NCI-H510A treated with DMSO at 0.1 percent for 48 hours (cell line): ENCODE measurements around the gene CREB5.
A peak's percentile ranks its signal among the peaks of the same experiment; 100 is the strongest.

Experiments
- DNase-seq: peaks from one replicate; lab custom pipeline; 2025; lab: John Stamatoyannopoulos, UW

The CREB5 gene

DNA sequence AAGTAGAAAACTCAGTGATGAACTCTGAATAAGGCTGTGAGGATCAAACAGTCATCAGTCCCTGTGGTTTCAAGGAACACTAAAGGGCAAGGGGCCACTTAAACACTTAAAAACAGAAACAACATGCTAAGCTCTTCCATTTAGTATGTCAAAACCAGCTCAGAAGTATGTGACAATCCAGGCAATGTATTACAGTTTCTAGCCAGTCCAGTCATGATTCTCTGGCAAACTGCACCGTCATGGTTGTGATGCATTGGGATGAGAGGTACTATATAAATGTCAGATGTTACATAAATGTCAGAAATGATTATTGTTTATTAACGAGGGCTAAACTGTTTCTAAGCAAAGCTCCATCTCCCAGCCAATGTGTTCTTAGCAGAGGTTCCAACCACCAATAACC lies 4.7 kb upstream of the CREB5 start:
- DNase-seq = no peak

DNA sequence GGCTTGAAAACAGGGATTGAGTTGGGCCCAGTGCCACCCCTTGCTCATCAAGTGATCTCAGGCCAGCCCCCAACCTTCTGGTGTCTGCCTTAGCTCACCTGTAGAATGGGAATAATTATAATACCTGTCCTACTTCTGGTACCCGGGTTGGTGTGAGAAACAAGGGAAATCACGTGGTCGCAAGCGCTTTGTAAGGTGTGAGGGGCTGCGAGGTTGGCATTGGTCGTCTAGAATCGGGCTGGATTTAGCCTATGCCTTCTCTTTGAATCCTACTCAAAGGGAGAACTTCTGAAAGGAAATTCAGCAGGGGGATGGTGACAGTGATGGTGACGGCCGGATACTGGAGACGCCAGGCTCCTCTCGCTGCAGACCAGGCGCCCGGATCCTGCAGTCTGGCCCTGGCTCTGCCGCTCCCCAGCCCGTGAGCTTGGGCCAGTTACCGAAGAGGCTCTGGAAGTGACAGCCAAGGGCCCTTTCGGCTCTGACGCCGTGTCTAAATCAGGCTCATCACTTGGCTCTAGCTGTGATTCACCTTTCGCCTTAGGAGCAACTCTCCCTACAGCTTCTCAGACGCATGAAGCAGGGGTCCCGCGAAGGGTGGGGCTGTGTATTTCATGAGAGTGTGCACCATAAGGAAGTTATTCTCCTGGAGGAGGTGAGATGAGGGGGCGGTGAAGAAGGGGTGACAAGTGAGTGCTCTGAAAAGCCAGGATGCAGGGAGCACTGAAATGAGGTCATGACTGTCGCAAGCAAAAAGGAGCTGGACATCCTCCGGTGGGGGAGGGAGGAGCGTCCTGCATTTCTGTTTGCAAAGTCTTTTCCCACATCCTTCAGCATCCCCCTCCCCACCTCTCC lies 4.0 kb upstream of the CREB5 start:
- DNase-seq = no peak

DNA sequence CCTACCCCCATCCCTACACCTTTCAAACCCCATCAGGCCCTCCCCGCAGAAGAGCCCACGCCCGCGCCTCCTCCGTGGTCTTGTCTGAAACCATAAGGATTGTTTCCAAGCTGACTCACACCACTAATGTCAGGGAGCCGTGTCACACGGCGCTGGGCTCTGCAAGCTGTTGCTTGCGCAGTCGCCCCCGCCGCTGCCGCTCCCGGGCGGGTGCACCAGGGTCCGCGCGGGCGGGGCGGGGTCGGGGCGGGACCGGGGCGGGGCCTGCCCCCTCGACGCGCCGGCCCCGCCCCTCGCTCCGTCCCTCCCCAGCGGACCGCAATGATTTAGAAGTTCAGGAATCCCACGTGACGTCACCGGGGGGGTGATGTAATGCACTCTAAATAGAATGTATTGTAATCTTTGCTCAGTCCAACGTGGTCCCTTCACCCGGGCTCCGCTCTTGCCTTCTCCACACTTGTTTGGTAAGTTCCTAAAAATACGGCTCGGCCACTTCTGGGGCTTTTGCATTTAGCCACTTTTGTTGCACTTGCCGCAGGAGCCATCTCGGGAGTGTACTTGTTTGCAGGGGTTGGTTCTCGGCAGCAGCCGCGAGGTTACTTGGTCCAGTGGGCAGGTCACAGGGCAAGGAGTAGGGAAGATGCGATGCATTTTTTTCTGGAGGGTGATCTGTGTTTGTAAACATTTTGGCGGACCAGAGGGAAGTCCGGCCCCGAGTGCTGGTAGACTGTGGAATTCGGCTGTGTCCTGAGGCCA lies 3.2 kb upstream of the CREB5 start:
- DNase-seq = peak; percentile 81

DNA sequence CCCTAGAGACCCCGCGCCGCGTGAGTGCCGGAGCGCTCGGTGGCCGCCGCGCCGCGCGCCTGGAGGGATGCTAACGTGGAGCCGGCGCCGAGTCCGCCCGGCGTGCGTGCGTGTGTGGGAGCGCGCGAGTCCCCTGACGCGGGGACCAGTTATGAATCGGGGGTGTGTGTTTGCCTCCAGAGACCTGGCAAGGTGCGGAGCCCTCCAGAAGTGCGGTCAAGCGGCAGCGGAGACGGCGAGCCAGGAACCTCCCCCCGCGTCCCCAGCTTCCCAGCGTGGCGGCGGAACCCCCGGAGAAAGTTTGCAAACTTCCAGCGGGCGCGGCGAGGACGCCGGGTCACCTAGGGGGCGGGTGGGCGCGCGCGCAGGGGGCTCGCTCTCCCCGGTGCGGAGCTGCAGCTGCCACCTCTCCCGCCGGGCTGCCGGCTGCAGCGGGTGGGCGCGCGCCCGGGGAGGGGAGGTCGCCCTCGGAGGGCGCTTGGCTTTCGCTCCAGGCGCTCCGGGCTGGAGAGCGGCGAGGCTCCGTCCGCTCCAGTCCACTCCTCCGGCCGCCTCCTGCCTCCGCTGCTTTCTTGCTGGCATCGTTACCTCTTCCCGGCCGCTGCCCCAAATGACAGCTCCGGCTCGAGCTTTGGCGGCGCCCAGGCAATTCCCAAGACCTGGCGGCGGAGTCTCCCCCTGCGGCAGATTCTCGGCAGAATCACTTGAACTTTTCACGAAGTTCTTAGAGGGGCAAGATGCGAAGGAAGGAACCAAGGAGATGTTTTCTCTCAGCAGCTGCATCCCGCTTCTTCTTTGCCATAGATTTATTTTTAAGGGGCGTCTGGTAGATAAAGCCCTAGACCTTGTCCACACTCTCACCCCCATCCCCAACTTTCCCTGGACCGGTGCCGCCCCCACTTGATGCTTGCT lies 2.3 kb upstream of the CREB5 start:
- no peak for DNase-seq

DNA sequence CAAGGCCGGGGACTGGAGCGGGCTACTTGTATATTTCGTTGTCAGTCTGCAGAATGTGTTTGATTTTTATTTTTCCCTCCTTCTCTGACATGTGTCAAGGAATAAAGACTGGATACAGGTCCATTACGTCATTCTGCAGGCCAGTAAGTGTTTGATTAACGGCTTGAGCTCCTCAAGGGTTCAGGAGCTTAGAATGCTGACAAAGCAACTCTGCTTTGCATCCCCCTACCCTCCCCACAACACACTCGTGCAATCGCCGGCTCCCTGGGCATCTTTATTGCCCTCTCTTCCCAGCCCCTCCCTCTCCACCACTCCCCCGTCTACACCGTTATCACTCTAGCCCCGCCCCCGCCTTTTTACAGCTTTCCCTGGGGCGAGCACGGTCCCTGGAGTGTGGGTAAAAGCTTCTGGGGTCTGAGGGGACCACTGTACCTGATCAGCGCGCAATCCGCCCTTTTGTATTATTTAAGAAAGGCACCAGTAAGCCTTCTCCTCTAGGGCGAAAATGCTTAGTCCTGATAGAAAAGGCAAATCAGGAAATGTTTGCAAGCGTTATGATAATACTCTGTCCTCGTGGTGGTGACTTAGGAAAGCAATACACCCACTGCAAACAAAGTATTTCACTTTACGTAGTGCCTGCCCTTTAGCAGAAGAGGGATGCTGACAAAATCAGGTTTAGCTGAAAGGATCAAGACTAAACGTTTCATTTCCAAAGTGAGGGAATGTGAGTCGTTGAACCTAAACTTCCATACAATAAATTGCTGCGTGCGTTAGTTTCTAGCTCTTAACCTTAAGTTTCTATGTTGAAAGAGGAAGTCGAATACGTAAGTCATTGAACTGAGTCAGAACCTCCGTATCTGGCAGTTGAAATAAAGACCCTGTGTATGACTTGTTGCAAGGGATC lies 1.4 kb upstream of the CREB5 start:
- peak; percentile 55 for DNase-seq

DNA sequence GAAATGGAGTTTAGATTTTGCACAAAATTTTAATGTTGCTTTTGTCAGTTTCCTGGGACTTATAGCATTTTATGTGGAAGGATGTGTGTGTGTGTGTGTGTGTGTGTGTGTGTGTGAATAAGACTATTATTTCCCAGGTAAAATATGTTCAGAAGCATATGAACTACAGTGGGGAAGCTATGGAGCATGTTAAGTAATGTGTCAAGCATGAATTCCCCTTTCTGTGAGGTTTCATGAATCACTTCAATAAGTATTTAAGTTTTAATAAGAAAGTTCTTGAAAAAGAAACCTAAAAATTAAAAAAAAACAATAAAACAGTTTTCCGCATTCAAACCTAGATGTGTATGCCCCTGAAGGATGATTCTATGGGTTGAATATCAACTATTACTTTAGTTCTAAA lies 693 bp downstream of the CREB5 start:
- DNase-seq = no peak

DNA sequence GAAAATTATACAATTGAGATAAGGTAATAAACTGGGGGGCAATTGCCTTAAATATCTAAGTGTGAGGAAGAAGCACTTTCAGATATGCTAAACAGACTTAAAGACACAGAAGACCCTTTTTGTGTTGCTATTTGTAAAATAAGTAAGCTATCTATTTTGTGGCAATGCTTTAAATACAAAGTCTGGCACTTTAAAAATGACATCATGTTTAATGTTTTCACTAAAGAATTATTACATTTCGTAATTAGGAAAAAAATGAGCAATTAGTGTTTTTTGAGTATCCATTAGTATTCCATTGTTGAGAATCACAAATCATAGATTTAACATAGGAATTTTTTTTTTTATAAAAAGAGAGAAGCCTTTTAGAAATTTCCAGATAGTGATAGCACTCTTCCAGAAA lies 2.1 kb downstream of the CREB5 start:
- DNase-seq = no peak

DNA sequence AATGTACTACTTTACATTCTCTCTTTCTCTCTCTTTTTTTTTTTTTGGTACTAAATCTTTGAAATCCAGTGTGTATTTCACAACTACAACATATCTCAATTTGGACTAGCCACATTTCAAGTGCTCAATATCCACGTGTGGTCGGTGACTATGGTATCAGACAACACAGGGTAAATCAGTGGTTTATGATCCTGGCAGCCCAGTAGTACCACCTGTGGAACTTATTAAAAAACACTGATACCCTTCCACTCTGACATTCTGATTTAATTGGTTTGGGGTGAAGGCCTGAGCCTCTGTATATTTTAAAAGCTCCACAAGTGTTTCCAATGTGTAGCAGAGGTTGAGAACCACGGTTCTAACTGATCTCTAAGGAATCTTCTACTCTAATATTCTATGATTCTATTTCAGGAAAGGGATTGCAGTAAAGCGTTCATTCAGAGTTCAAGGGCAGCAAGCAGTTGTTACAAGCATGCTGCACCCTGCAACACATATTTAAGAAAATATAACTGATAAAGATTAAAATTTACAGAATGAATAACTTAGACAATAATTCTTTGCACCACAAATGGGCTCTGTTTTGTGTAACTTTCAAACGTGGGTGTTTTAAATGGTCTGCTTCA lies 5.1 kb downstream of the CREB5 start:
- DNase-seq = no peak

DNA sequence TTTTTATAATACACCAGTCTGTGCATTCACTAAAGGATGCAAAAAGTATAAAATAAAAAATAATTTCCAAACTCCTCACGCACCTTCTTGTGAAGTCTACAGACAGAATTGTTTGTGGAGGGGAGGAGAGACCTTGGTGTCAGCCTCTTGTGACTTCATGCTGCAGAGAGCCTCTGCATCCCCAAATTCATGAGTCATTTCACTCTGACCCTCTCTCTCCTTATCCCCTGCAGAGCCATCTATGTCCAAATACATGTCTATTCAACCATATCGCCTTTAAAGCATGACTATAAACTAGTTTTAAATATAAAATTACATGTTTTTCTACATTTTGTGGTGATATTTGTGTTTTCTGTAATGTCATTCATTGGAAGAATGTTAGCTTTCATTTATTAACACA lies 6.0 kb downstream of the CREB5 start:
- DNase-seq = no peak

DNA sequence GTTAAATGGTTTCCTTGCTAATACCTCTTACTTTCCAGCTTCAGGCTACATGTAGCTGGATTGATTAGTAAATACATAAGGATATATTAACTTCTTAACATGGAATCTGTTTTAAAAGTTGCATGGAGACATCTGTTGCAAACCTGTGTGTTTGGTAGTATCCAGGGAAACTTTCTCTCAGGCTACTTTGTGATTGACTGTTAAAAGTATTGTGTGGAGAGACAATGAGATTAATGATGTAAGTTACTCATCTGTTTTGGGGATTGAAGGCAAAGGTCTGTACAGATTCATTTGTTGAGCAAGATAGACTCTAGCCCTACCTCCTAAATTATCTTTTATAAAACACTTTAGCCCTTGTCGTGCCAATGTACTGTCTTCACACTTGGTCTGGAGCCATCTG lies 6.6 kb downstream of the CREB5 start:
- no peak for DNase-seq

DNA sequence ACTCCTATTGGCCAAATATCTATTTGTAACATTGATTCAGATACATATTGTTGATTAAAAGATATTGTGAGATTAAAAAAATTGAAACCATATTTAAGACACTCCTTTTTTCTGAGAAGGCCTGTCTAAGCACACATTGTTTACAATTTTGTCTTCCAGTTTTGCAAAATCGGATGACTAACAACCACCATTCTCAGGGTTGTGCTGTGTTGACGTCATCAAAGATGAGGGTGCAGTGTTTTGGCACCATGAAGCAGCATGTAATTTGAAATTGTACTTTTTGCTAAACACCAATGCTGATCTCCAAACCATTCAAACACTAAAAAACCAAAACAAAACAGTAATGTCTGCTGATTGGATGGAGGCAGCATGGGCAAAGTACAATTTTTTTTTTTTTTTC lies 7.4 kb downstream of the CREB5 start:
- DNase-seq = no peak

DNA sequence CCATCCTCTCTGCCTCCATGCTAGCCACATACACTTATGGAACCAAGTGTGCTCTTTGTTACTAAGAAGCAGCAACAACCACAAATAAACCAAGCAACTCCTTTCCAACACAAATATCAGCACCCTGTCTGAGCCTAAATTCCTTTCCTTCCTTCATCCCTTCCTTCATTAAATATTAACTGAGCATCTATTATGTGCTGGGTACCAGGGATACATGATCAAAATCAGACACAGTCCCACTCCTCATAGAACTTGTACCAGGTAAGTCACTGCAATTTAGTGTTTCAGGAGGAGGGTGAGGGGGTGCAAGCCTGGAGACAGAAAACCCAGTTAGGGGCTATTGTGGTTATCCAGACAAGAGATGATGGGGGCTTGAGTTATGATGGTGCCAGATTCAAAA lies 10.8 kb downstream of the CREB5 start:
- no peak for DNase-seq

DNA sequence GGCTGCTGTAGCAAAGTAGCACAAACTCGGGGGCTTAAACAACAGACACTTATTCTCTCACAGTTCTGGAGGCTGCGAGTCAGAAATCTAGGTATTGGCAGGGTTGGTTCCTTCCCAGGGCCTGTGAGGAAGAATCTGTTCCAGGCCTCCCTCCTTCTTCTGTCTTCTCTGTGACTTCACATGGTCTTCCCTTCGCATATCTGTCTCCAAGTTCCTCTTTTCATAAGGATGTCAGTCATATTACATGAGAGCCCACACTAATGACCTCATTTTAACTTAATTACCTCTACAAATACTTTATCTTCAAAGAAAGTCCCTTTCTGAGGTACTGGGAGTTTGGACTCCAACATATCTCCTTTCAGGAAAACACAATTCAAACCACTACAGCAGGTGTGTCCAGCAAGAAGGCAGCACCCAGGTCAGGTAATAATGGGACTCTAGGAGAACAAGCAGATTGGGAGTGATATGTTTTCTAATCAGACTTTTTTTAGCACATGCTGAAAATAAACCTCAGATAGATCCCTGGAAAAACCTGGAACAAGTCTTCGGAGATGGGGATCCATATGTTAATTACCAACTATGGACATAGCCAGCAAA lies 11.7 kb downstream of the CREB5 start:
- no peak for DNase-seq

DNA sequence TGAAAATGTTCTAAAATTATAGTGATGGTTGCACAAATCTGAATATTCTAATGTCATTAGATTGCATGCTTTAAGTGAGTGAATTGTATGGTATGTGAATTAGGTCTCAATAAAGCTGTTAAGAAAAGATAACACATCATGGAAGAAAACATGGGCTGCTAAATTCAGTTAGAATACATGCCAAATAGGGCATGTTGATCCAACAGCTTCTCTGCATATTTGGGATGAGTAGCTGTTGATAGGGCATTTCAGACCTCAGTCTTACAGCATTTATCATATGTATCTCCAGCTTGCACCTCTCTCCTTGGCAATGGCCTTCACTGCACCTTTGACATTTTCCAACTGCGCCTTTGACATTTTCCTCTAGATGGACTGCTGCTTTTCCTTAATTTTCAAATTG lies 13.2 kb downstream of the CREB5 start:
- no peak for DNase-seq

DNA sequence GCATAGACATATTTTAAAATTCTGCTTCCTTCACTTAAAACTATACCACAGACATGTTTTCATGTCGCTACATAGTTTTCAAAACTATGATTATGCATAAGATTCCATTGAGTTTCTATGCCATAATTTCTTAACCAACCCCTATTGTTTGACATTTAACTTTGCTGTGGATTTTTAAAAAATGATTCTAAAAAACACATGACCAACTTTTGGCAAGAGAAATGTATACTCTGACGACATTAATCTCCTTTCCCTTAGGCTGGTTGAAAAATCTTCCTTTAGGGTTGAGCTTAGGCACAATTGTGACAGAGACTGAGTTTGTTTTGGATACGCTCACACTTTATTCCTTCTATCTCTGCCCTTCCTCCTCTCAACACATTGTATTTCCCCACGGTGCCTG lies 14.9 kb downstream of the CREB5 start:
- DNase-seq = no peak

DNA sequence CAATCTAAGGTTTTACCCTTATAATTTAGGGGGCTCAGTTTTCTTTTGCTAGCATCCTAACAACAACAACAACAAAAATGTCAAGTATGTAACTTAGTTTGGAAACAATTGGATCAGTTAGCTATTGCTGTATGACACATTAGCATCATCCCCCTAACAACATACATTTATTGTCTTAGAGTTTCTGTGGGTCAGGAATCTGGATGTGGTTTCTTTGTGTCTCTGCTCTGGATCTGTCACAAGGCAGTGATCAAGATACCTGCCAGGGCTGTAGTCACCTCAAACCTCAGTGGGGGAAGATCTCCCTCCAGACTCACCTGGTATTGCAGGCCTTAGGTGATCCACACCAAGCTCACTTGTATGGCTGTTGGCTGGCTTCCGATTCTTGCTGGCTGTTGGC lies 18.3 kb downstream of the CREB5 start:
- DNase-seq = no peak

DNA sequence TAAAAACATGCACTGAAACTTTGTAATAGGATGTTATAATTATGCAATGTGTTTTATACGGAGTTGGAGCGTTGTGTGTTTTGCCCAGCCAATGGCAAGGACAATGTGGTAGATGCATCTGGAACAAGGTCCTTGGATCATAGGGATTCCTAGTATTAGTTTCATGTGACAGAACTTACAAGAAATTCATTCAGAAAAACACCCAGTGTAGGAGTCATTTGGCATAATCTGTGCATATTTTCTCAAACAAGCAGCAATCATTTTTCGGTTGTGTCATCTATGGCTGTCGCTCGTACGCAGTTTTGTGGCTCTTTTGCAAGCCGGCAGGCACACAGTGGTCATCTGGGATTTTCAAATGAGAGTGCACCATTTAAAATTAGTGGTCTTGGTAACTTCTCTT lies 19.8 kb downstream of the CREB5 start:
- no peak for DNase-seq

DNA sequence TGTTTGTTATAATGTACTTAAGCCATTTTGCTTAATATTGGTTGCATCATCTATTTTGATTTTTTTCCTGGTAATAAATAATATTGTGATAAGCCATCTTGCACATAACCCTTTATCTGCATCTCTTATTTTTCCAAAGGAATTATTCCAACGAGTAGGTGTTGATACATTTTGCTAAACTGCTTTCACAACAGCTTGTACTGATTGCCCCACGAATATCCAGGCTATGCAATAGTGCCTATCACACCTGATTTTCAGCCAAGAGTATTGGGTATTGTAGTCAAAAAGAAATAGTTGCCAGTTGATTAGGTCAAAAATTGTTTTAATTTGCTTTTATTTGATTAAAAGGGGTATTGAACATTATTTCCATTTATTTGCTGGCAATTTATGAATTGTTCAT lies 20.7 kb downstream of the CREB5 start:
- DNase-seq = no peak

DNA sequence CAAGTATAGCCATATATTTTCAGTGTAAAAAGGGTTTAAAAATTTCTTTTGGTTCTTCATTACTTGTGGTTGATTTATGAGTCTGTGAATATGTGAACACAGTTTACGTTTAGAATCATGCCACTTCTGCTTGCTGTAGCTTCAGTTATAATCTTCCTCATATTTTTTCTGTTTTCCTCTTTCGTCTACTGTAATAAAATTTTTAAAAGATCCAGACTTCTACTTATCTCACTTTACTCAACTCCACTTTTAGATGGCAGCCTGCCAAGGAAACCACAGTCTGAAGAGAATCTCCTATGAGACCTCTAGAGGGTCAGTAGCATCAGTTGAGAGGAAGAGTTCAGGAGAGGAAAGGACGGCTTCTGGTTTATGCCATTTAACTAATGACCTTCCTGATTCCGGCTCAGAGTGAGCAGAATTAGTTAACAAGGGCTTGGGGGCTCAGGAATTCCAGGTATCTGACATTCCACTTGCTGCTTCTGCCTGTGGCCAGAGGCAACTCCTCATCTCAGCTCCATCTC lies 21.4 kb downstream of the CREB5 start:
- DNase-seq = peak; percentile 35

DNA sequence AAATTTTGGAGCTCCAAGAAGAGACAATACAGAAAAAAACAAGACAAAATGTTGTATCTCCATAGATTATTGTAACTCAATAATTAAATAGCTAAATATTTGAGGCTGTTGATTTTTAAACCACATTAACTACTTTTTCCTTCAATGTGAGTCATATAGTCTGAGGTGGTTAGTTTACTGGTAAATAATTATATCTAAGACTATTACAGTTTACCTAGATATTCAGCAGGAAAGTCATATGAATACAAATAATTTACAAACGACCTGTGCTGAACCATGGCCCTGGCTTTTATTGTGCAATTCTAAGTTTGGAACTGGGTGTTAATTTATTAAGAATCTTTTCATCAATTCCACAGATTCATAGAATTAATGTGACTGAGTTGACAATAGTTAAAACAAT lies 22.2 kb downstream of the CREB5 start:
- no peak for DNase-seq
